ENCODE results near the gene ZBTB42. TPM values are rescaled to one million over a fixed set of nuclear protein-coding genes. Genes with fewer than 3 reads are reported as not detected.

ZBTB42 gene
- total RNA-seq, 1 experiment from 2014 or later, result 11.8 TPM

DNA sequence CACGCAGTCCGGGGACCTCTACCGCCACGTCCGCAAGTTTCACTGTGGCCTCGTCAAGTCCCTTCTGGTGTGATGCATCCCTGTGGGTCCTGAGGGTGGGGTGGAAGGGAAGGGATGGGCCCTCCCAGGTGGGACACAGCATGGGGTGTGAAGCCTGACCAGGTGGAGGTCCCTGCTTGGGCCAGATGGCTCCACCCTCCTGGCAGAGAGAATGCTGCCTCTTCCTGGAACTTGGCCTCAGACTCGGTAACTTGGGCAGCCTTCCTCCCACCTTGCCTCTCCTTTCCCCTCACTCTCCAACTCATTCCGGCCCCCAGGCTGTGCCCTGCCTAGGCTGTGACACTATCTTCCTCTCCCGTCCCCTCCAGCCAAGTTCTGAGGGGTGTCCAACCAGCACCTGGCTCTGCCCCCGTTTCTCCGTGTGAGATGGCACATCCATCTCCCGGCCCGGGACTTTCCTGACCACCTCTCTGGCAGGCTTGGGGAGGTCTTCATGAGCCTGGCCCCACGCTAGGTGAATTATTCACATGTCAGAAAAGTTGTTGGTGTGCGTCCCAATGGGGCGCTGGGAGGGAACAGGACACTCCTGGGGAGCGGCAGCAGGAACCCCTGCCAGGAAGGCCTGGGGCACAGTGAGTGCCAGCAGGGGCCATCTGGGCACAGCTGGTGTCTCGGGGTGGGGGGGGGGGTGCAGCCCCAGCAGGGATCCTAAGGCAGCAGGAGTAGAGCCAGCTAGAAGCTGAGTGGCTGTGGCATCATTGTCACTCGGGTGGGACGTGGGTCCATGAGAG lies 1.7 kb downstream of the ZBTB42 start:
- no peaks in the 10 kb centered on the region for H3K27me3 Mint-ChIP-seq (ENCODE audit: unreplicated experiment)
- peak overlapping the region; percentile 40 for H3K4me3 Mint-ChIP-seq (ENCODE audit: low read depth, unreplicated experiment)
- TF ChIP-seq CTCF (IDR thresholded peaks at IDR 0.05; ENCODE audit: unreplicated experiment), result no peak
- H3K36me3 Mint-ChIP-seq (ENCODE audit: insufficient read depth, unreplicated experiment), result peaks cover 15% of the 10 kb centered on the region
- BruUV-seq (replicated peaks), result no TSS peak
- intact Hi-C loops (cut with micrococcal nuclease; ENCODE audit: unreplicated experiment), result no loop called here
- H3K9me3 Mint-ChIP-seq (ENCODE audit: low read depth, unreplicated experiment), result no peaks in the 10 kb centered on the region
- H3K4me1 Mint-ChIP-seq (ENCODE audit: low read depth, unreplicated experiment), result peaks cover 17% of the 10 kb centered on the region
- CTCF ChIA-PET, result no interaction called here
- H3K27ac Mint-ChIP-seq (ENCODE audit: unreplicated experiment), result no peak overlapping the region
- no peak for DNase-seq

DNA sequence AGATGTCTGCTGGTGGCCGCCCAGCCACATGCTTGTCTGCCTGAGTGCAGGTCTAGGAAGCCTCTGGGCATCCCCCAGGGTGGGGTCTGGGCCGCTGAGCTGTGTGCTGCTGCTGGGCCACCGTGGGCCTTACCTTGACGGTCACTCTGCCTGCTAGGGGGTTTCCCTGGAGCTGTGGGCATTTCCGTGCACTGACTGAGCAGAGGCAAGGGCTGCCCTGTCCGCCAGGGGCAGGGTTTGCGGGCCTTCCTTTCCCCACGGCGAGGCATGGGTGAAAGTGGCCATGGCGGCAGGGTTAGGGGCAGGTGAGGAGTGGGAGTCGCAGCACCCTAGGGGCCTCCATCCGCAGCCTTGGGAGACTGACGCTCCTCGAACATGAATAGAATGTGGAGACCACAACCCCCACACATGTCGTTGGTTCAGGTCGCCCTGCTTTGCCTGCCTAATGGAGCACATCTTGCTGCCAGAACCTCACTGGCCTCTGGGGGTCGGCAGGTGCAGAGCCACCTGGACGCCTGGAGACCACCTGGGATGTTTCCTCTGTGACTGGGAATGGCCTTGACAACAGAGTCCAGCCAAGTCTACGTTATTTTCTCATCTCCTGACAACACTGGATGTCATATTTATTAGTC lies 2.5 kb downstream of the ZBTB42 start:
- no peak overlapping the region for H3K27ac Mint-ChIP-seq (ENCODE audit: unreplicated experiment)
- TF ChIP-seq CTCF (IDR thresholded peaks at IDR 0.05; ENCODE audit: unreplicated experiment), result no peak
- BruUV-seq (replicated peaks), result no TSS peak

DNA sequence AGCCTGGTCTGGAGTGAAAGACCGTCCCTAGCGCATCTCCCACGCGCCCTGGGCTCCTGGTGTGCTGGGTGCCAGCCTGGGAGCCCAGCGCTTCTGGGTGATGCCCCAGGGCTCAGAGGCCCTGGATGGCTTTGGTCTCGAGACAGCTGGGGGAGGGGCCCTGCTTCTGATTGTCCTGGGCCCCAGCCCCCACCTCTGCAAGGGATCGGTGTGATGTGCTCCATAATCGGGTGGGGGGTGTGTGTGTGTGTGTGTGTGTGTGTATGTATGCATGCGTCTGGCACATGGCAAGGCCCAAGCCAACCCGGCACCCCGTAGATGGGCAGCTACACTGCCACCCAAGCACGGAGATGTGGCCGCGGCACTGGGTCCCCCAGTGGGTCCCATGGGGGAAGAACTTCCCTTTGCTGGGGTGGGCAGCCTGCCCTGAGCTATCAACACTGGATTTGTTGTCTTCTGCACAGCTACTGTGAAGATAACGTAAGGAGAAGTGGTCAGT lies 3.1 kb downstream of the ZBTB42 start:
- peaks cover 11% of the 10 kb centered on the region for H3K4me1 Mint-ChIP-seq (ENCODE audit: low read depth, unreplicated experiment)
- no peaks in the 10 kb centered on the region for H3K9me3 Mint-ChIP-seq (ENCODE audit: low read depth, unreplicated experiment)
- no TSS peak for BruUV-seq (replicated peaks)
- DNase-seq, result no peak
- no peaks in the 10 kb centered on the region for H3K27me3 Mint-ChIP-seq (ENCODE audit: unreplicated experiment)
- H3K36me3 Mint-ChIP-seq (ENCODE audit: insufficient read depth, unreplicated experiment), result peaks cover 15% of the 10 kb centered on the region
- TF ChIP-seq CTCF (IDR thresholded peaks at IDR 0.05; ENCODE audit: unreplicated experiment), result no peak
- H3K27ac Mint-ChIP-seq (ENCODE audit: unreplicated experiment), result no peak overlapping the region
- no peak overlapping the region for H3K4me3 Mint-ChIP-seq (ENCODE audit: low read depth, unreplicated experiment)
- CTCF ChIA-PET, result interaction anchor here (0.6 kb wide), 1 partner anchor 13 kb away, joined by 3 read pairs; no protein-coding TSS in a partner anchor
- intact Hi-C loops (cut with micrococcal nuclease; ENCODE audit: unreplicated experiment), result no loop called here

More for the DNA sequence above, 2.5 kb downstream of the ZBTB42 start:
- CTCF ChIA-PET, result interaction anchor here (0.6 kb wide), 1 partner anchor 13 kb away, joined by 3 read pairs; no protein-coding TSS in a partner anchor
- H3K4me3 Mint-ChIP-seq (ENCODE audit: low read depth, unreplicated experiment), result no peak overlapping the region
- no peak for DNase-seq
- H3K36me3 Mint-ChIP-seq (ENCODE audit: insufficient read depth, unreplicated experiment), result peaks cover 15% of the 10 kb centered on the region
- H3K4me1 Mint-ChIP-seq (ENCODE audit: low read depth, unreplicated experiment), result peaks cover 17% of the 10 kb centered on the region
- no peaks in the 10 kb centered on the region for H3K9me3 Mint-ChIP-seq (ENCODE audit: low read depth, unreplicated experiment)
- H3K27me3 Mint-ChIP-seq (ENCODE audit: unreplicated experiment), result no peaks in the 10 kb centered on the region
- intact Hi-C loops (cut with micrococcal nuclease; ENCODE audit: unreplicated experiment), result no loop called here

DNA sequence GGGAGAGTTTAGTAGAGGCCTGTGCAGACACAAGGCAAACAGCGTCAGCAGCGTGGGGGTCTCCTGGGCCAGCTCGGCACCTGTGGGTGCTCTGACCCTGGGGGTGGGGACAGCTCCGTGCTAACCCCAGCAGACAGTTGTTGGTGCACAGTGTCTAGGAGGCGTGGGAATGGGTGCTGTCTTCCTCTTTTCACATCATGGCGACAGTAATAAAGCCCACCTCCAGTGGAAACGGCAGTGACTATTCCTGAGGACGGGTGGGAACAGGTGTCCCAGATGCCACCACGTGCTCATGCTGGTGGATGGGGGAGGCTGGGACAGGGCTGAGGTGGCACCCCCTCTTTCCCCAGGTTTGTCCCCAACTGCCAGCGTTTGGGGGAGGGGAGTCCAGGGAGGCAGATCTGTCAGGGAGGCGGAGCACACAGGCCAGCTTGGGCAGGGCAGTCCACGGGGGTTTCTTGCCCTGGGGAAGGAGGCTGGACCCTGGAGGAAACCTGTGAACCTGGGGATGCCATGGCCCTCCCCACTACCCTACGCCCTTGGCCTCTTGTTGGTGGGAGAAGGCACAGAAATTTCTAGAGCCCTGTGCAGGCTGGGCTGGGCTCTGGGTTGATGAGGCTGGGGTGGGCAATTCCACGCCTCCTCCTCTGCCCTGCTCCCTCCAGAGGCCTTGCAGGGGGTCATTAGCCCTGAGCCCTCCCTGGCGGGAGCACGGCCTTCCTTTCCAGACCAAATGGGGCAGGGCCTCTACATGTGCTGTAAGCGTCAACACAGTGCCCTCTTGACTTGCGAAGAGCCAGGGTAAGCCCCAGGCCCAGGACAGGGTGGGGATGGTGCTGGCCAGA lies 3.8 kb downstream of the ZBTB42 start:
- BruUV-seq (replicated peaks), result no TSS peak
- H3K36me3 Mint-ChIP-seq (ENCODE audit: insufficient read depth, unreplicated experiment), result peaks cover 15% of the 10 kb centered on the region
- no peak for DNase-seq
- H3K9me3 Mint-ChIP-seq (ENCODE audit: low read depth, unreplicated experiment), result no peaks in the 10 kb centered on the region
- CTCF ChIA-PET, result no interaction called here
- H3K27me3 Mint-ChIP-seq (ENCODE audit: unreplicated experiment), result no peaks in the 10 kb centered on the region
- H3K4me3 Mint-ChIP-seq (ENCODE audit: low read depth, unreplicated experiment), result no peak overlapping the region
- peaks cover 4% of the 10 kb centered on the region for H3K4me1 Mint-ChIP-seq (ENCODE audit: low read depth, unreplicated experiment)
- intact Hi-C loops (cut with micrococcal nuclease; ENCODE audit: unreplicated experiment), result no loop called here
- no peak for TF ChIP-seq CTCF (IDR thresholded peaks at IDR 0.05; ENCODE audit: unreplicated experiment)
- H3K27ac Mint-ChIP-seq (ENCODE audit: unreplicated experiment), result no peak overlapping the region

All from Calu3 (cell line).